ENCODE measurements around the gene ARHGEF16. TPM values are rescaled to one million over a fixed set of nuclear protein-coding genes. Genes with fewer than 3 reads are reported as not detected.

The ARHGEF16 gene
- 7.6 TPM for total RNA-seq

- DNase-seq = peak; percentile 58
Measured at GRCh38 chr1:3453891-3454810, at the start of gene ARHGEF16. Gene ARHGEF16, plus strand, starts transcription at chr1:3454665. Its CDS starts 8,420 bp downstream, at chr1:3463085.

GRCh38 chr1:3404801-3405200 lies 49.7 kb upstream of the ARHGEF16 start:
- DNase-seq = no peak

GRCh38 chr1:3405491-3405890 lies 49.0 kb upstream of the ARHGEF16 start:
- no peak for DNase-seq

- DNase-seq = peak; percentile 38
Measured at GRCh38 chr1:3405974-3406867, 48.2 kb upstream of the ARHGEF16 start.

- DNase-seq = no peak
Measured at GRCh38 chr1:3407021-3407420, 47.4 kb upstream of the ARHGEF16 start.

GRCh38 chr1:3408751-3409266 lies 45.7 kb upstream of the ARHGEF16 start:
- DNase-seq = no peak

GRCh38 chr1:3409366-3410141 lies 44.9 kb upstream of the ARHGEF16 start:
- no peak for DNase-seq

GRCh38 chr1:3410142-3410925 lies 44.1 kb upstream of the ARHGEF16 start:
- peak; percentile 89 for DNase-seq

- DNase-seq = no peak
Measured at GRCh38 chr1:3411806-3412205, 42.7 kb upstream of the ARHGEF16 start.

- DNase-seq = no peak
Measured at GRCh38 chr1:3412376-3412775, 42.1 kb upstream of the ARHGEF16 start.

GRCh38 chr1:3413975-3414710 lies 40.3 kb upstream of the ARHGEF16 start:
- no peak for DNase-seq

GRCh38 chr1:3415260-3416090 lies 39.0 kb upstream of the ARHGEF16 start:
- DNase-seq = no peak

- no peak for DNase-seq
Measured at GRCh38 chr1:3417082-3417739, 37.3 kb upstream of the ARHGEF16 start.

GRCh38 chr1:3417934-3418333 lies 36.5 kb upstream of the ARHGEF16 start:
- DNase-seq = no peak

- DNase-seq = no peak
Measured at GRCh38 chr1:3418600-3418999, 35.9 kb upstream of the ARHGEF16 start.

GRCh38 chr1:3419415-3420204 lies 34.9 kb upstream of the ARHGEF16 start:
- peak; percentile 49 for DNase-seq

- DNase-seq = no peak
Measured at GRCh38 chr1:3420218-3420951, 34.1 kb upstream of the ARHGEF16 start.
